Keratinocyte (primary cell): Measurements from ENCODE around the gene USF3.

ENCODE experiments used
- CTCF ChIP-seq, 3 experiments: IDR thresholded peaks in 1 of 3; conservative IDR thresholded peaks in 1 of 3; optimal IDR thresholded peaks in 1 of 3; 2 replicates in 2 of 3; 3 replicates in 1 of 3; pipeline versions ENCODE3 to v1.5.1; 2011; ENCODE audit warnings: low read length in 3 of 3, mild to moderate bottlenecking in 3 of 3, moderate library complexity in 2 of 3, control low read depth in 1 of 3, inconsistent platforms in 1 of 3; ENCODE audit not compliant: insufficient read depth in 2 of 3; ENCODE audit errors: extremely low read depth in 1 of 3
- EZH2 ChIP-seq: IDR thresholded peaks from one replicate; pipeline ENCODE4 v1.6.1; 2012; ENCODE audit warnings: inconsistent platforms, mild to moderate bottlenecking, low read length, moderate library complexity

- TF ChIP-seq CTCF (optimal IDR thresholded peaks at IDR 0.05 in 1 of 3, IDR thresholded peaks at IDR 0.05 in 1 of 3, conservative IDR thresholded peaks at IDR 0.05 in 1 of 3; ENCODE audit: extremely low read depth in 1 of 3, insufficient read depth in 2 of 3, low read length in 3 of 3) (no peak), EZH2 (no peak)
Observed at GRCh38 chr3:113695431-113695785, 1.0 kb downstream of the USF3 start.
